Left lung (tissue), 10 donors: Measurements from ENCODE around the gene AGMO. TPM values are rescaled to one million over a fixed set of nuclear protein-coding genes. Genes with fewer than 3 reads are reported as not detected.

Experiments
- ATAC-seq: fragments of 200-7000 bp; cut with Tn5 transposase; one replicate; pipeline ENCODE4 v1.9.1; 2020; ENCODE audit warnings: moderate library complexity
- DNase-seq, 4 donors: peaks; one replicate each; pipeline ENCODE4 v3.0.0-alpha.2; 2013 to 2020
- H3K27ac ChIP-seq, 2 donors: fragments of 200-600 bp; sonication (generic) in 1 of 2; one replicate each; pipeline versions ENCODE4 v1.5.0 to v1.8.0; 2020 to 2021
- H3K27me3 ChIP-seq, 2 donors: fragments of 200-600 bp; sonication (generic) in 1 of 2; one replicate each; pipeline versions ENCODE4 v1.5.0 to v1.8.0; 2020 to 2021
- H3K36me3 ChIP-seq, 2 donors: fragments of 200-600 bp; sonication (generic) in 1 of 2; one replicate each; pipeline versions ENCODE4 v1.5.0 to v1.8.0; 2020 to 2021
- H3K4me1 ChIP-seq, 2 donors: fragments of 200-600 bp; one replicate each; pipeline ENCODE4 v1.8.0; 2021
- H3K4me3 ChIP-seq, 2 donors: fragments of 200-600 bp; sonication (generic) in 1 of 2; one replicate each; pipeline versions ENCODE4 v1.5.0 to v1.8.0; 2020 to 2021; ENCODE audit warnings: mild to moderate bottlenecking in 1 of 2
- H3K9me3 ChIP-seq, 2 donors: fragments of 200-600 bp; sonication (generic) in 1 of 2; one replicate each; pipeline versions ENCODE4 v1.5.0 to v1.8.0; 2020 to 2021
- intact Hi-C, 2 donors: fragments of 100-400 bp; cut with DNase I; formaldehyde crosslinking; loops; one replicate each; pipeline versions ENCODE4 v1.11.2 to v1.14.2; 2022
- polyA plus RNA-seq, 6 donors: library from polyadenylated mRNA; unstranded; fragments of 120-200 nt; gene quantifications; one replicate each; pipeline ENCODE4 v1.2.1, GENCODE V29; 2013; ENCODE audit not compliant: insufficient read length in 6 of 6
- total RNA-seq, 2 donors: library from RNA; stranded (reverse); fragmentation: NEBNext Ultra II Directional; extraction: Animal tissue kit (Norgen Biotek cat#: 25700); gene quantifications; one replicate each; pipeline ENCODE4 v1.2.1, GENCODE V29; 2021
- TF ChIP-seq, protein P1 (sequence below), 2 donors: fragments of 200-600 bp; sonication (generic) in 1 of 2; IDR thresholded peaks; one replicate each; pipeline versions ENCODE4 v1.5.0 to v1.8.0; 2021; ENCODE audit warnings: antibody characterized with exemption in 2 of 2
- donor health status: DM: no; HTN: yes; CAD: no.
- donor health status: DM: no; HTN: no; CAD: no.

AGMO gene
- total and polyA plus RNA-seq, 8 donors, result 0.32 to 0.85 (median 0.42) TPM

DNA sequence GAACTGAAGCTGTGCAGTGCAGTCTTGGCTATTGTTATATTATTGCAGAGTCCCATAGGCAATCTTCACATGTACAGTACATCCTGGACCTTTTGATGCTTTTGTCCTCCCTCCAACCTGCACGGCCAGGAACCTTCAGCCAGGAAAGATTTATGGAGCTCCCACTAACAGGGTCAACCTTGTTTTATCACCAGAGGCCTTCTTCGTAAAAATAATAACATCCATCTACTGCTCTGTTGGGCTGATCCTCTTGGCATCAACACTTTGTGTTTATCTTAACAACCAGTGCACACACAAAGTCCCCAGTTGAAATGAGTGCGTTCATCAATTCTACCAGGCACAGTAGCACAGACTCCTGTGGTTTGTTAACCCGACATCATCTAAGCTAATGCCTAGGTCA is 72.4 kb downstream of the AGMO start:
- H3K27me3 ChIP-seq, result no peaks in the 10 kb centered on the region
- no peak overlapping the region for H3K4me3 ChIP-seq
- H3K27ac ChIP-seq, result no peak overlapping the region
- no peak for DNase-seq
- no peaks in the 10 kb centered on the region for H3K4me1 ChIP-seq
- no peaks in the 10 kb centered on the region for H3K36me3 ChIP-seq
- ATAC-seq, result no peak
- intact Hi-C loops, result no loop called here
- peaks cover 0 to 4% of the 10 kb centered on the region in 2 donors for H3K9me3 ChIP-seq
- TF ChIP-seq, protein P1, sequence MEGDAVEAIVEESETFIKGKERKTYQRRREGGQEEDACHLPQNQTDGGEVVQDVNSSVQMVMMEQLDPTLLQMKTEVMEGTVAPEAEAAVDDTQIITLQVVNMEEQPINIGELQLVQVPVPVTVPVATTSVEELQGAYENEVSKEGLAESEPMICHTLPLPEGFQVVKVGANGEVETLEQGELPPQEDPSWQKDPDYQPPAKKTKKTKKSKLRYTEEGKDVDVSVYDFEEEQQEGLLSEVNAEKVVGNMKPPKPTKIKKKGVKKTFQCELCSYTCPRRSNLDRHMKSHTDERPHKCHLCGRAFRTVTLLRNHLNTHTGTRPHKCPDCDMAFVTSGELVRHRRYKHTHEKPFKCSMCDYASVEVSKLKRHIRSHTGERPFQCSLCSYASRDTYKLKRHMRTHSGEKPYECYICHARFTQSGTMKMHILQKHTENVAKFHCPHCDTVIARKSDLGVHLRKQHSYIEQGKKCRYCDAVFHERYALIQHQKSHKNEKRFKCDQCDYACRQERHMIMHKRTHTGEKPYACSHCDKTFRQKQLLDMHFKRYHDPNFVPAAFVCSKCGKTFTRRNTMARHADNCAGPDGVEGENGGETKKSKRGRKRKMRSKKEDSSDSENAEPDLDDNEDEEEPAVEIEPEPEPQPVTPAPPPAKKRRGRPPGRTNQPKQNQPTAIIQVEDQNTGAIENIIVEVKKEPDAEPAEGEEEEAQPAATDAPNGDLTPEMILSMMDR (IDR thresholded peaks at IDR 0.05), result no peak

GRCh38 chr7:15488401-15488800 is 73.4 kb downstream of the AGMO start:
- ATAC-seq, result no peak
- Histone ChIP-seq H3K9me3 (no peaks in the 10 kb centered on the region), H3K36me3 (no peaks in the 10 kb centered on the region), H3K27ac (no peak overlapping the region), H3K27me3 (no peaks in the 10 kb centered on the region), H3K4me3 (no peak overlapping the region), H3K4me1 (no peaks in the 10 kb centered on the region)
- no peak for DNase-seq
- intact Hi-C loops, result no loop called here
- TF ChIP-seq, protein P1 (IDR thresholded peaks at IDR 0.05), result no peak

DNA sequence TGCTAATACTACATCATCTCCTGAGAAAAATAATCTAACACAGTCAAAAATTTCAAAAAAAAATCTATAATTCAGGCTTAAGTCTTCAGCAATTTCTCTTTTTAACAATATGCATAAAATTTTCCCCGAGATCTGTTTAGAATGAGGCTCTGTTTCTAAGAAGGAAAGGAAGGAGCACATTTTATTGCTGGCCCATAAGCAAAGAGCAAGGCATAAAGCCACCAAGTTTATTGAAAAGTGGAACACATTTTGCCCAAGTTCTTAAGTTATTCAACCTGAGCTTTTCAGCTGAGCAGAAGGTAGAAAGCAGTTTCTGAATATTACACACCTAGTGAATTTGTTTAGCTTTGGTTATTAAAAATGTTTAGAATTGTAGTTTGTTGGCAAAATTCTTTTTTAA is 73.9 kb downstream of the AGMO start:
- DNase-seq, result no peak
- H3K9me3 ChIP-seq, result no peaks in the 10 kb centered on the region
- intact Hi-C loops, result no loop called here
- H3K27me3 ChIP-seq, result no peaks in the 10 kb centered on the region
- H3K4me3 ChIP-seq, result no peak overlapping the region
- H3K36me3 ChIP-seq, result no peaks in the 10 kb centered on the region
- no peak for ATAC-seq
- H3K27ac ChIP-seq, result no peak overlapping the region
- TF ChIP-seq, protein P1 (IDR thresholded peaks at IDR 0.05), result no peak
- no peaks in the 10 kb centered on the region for H3K4me1 ChIP-seq

DNA sequence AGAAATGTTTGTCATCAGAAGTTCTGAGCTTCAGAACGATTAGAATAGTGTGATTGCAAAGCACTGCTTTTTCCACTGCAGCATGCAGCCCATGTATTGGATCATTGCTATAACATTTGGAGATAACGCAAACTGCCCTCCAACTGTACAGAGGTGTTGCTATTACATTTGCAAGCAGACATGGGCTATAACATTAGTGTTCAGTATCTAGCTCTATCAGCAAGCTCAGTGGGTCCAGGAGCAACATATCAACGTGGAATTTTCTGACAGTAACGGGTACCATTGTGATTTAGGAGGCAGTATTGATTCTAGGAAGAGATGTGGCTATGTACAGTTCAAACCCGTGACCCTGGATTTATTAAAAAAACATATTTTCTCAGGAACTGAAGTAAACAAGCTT is 75.8 kb downstream of the AGMO start:
- Histone ChIP-seq H3K4me3 (no peak overlapping the region), H3K4me1 (no peaks in the 10 kb centered on the region), H3K36me3 (no peaks in the 10 kb centered on the region), H3K27ac (no peak overlapping the region), H3K9me3 (no peaks in the 10 kb centered on the region), H3K27me3 (no peaks in the 10 kb centered on the region)
- DNase-seq, result no peak
- TF ChIP-seq, protein P1 (IDR thresholded peaks at IDR 0.05), result no peak
- intact Hi-C loops, result no loop called here
- no peak for ATAC-seq

DNA sequence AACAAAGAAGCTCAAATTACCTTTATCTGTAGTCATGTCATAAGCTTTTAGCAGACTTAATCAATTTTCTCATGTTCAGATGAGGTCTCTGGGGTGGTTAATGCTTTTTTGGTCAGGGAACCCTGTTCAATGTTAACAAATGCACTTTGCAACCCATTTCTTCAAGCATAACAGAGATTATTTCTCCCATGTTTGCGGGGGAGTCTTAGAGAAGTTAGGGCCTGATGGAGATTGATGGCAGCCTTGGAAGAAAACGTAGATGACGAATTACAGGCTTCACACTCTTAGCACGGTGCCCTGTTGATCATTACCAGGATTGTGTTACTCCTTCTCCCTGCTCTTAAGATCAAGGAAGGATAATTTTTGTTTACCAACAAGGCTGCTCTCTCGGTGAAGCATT is 76.4 kb downstream of the AGMO start:
- no peaks in the 10 kb centered on the region for H3K36me3 ChIP-seq
- no peak overlapping the region for H3K4me3 ChIP-seq
- DNase-seq, result no peak
- H3K9me3 ChIP-seq, result no peaks in the 10 kb centered on the region
- no peak for ATAC-seq
- H3K4me1 ChIP-seq, result no peaks in the 10 kb centered on the region
- TF ChIP-seq, protein P1 (IDR thresholded peaks at IDR 0.05), result no peak
- H3K27ac ChIP-seq, result no peak overlapping the region
- no peaks in the 10 kb centered on the region for H3K27me3 ChIP-seq
- intact Hi-C loops, result no loop called here
